Central memory CD4-positive, alpha-beta T cell (primary cell): ENCODE data around the gene MAPK12.
A peak's percentile ranks its signal among the peaks of the same experiment; 100 is the strongest.
"Not testable (repeated sequence)": the region's sequence is repeated elsewhere in the genome, so short reads cannot be mapped to it uniquely, and the experiment has no call there.

Experiments used
- DNase-seq: peaks from one replicate; pipeline ENCODE4 v3.0.0; 2022

MAPK12 gene

GRCh38 chr22:50280708-50281383 is 19.4 kb upstream of the MAPK12 start:
- no peak for DNase-seq

- no peak for DNase-seq
Observed at GRCh38 chr22:50280022-50280707, 18.7 kb upstream of the MAPK12 start.

DNA sequence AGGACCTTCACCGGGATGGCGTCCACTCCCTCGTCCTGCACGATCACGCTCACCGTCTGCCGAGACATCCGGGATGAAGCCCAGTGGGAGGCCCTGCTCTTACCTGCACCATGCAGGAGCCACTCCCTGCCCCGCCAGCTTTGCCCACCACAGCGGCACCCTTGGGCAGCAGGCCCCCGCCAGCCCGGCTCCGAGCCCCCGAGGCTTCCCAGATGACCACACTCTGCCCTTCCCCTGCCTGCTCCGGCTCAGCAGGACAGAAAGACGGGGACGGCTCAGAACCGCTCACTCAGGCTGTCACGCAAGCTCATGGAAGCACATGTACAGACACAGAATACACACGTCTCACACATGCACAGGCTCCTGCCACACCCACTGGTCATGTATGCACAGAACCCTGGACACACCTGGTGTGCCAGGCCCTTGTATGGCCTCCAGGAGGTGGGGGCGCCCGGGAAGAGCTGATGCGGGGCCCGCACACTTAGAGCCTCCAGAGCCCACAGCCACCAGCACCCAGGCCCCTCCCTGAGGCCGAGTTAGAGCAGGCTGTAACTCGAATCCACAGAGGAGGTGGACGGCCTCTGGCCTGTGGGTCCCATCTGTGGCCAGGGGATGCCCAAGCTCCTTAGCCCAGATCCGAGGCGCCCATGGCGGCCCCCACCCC is 17.6 kb upstream of the MAPK12 start:
- DNase-seq, result no peak

- DNase-seq, result no peak
Observed at GRCh38 chr22:50278461-50278860, 17.0 kb upstream of the MAPK12 start.

DNA sequence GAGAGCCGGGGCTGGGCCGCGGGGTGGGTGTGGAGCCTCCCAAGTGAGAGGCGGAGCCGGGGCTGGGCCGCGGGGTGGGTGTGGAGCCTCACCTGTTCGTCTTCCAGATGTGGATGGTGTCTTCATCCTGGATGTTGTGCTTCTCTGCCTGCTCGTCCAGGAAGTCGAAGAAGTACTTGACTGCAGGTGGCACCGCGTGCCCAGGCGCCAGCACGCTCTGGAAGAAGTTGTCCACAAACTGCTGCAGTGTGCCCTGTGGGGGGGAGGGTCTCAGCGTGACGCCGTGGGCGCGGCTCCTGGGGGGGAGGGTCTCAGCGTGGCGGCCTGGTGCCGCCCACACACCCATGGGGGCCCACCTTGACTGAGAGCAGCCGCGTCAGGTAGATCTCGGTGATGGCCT is 16.3 kb upstream of the MAPK12 start:
- no peak for DNase-seq

DNA sequence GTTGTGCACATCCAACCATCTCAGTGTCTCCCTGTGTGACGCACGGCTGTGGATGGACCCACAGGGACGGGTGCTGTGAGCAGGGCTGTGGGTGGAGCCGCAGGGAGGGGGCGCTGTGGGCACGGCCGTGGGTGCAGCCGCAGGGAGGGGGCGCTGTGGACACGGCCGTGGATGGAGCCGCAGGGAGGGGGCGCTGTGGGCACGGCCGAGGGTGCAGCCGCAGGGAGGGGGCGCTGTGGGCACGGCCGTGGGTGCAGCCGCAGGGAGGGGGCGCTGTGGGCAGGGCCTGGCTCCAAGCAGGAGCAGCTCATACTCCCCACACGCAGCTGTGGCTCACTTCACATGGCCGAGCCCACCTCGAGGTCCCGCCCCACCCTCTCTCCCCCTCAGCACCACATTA is 14.7 kb upstream of the MAPK12 start:
- peak; percentile 33 for DNase-seq

DNA sequence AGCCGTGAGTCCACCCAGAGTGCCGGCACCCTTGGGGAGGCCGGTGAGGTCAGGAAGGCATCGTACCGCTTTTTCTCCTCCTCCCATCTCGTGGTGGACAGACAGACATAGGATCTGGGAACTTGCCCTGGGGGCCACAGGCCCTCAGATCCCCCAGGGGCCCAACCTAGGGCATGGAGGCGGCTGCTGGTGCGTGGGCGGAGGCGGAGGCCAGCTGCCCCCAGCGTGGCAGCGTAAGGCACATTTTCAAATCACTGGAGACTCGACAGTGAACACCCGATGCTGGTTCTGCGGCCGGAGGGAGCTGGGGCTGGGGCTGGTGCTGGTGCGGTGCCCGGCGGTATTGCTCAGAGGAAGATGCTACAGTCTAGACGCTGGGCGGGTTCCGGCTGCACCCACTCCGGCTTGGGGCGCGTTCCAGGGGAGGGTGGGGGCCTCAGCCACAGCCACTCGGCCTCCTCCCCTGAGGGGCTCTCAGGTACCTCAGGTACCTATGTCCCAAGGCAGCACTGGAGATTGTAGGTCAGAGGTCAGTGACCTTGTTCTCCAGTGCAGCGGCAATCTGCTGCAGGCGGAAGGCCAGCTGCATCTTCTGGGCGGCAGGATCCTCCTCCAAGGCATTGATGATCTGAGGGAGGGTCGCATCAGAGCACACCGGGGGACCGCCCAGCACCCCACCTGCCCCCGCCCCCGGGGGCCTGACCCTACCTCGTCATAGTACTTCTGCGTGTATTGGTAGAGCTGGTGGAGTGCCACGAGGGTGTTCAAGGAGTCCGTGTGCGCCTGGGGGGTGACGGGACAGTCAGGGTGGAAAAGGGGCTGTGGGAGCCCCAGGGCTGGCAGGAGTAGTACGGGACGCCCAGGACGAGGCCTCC is 13.9 kb upstream of the MAPK12 start:
- DNase-seq, result no peak

DNA sequence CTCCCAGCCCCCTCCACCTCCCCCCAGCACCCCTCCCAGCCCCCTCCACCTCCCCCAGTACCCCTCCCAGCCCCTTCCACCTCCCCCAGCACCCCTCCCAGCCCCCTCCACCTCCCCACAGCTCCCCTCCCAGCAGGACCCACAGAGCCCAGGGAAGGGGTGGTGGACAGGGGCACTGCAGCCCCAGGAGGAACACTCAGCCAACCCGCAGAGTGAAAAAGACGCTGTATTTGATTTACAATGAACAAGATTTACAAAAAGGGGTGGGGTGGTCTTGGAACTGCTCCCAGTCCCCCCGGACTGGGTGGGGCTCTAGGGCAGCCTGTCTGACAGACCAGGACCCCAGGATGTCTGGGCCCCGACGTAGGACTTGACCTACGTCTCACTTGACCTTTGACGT is 13.3 kb upstream of the MAPK12 start:
- no peak for DNase-seq

- peak; percentile 28 for DNase-seq
Observed at GRCh38 chr22:50274311-50274710, 12.8 kb upstream of the MAPK12 start.

- DNase-seq, result not testable (repeated sequence)
Observed at GRCh38 chr22:50273781-50274180, 12.3 kb upstream of the MAPK12 start.

- not testable (repeated sequence) for DNase-seq
Observed at GRCh38 chr22:50273352-50273751, 11.9 kb upstream of the MAPK12 start.

DNA sequence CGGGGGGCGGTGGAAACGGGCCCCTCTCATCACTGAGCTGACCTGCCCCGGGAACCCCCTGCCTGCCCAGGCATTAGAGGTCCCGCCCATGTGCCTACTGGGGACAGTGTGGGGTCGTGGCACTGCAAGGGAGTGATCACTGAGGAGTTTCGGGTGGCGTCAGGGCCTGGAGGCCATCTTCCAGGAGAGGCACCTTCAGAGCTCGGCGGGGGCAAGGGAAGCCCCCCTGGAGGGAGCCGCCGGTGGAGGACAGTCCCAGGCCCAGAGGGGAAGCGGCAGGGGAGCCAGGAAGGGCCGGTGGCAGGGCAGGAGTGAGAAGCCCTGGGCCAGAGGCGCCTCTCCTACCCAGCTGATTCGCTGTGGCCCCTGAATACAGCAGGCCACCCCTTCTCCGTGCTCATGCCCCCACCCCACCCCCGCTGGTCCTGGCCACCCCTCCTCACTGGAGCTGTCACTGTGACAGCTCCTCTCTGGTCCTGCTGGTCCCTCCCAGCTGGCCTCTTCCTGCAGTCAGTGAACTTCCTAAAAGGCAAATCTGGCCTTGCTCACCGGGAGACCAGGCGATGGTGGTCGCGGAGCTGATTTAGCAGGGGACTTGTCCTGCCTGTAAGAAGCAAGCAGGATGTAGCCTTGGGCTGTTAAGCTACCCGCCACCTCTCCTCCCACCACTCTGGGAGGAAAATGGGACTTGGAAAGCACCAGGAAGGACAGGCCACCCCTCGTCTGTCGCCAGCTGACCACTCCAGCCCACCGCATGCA is 10.7 kb upstream of the MAPK12 start:
- no peak for DNase-seq

DNA sequence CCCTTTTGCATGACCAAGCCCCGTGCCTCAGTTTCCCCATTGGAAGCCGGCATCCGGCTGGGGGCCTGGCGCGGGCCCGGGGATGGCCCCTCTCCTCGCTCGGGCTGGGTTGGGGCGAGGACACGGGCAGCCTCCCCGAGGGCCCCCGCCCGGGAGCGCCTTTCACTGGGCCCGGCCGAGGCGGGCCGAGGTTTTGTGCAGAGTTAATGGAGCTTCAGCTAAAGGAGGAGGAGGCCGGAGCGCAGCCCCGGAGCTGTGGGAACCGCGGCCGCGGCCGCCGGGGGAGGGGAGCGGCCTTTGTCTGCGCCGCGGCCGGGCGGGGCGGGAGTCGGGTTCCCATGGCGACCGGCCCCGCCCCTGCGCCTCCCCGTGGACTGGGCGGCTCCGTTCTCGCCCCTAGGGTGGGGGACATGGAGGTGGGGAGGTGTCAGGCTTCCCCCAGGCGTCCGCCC is 10.1 kb upstream of the MAPK12 start:
- peak; percentile 36 for DNase-seq

GRCh38 chr22:50270666-50271394 is 9.3 kb upstream of the MAPK12 start:
- peak; percentile 69 for DNase-seq

DNA sequence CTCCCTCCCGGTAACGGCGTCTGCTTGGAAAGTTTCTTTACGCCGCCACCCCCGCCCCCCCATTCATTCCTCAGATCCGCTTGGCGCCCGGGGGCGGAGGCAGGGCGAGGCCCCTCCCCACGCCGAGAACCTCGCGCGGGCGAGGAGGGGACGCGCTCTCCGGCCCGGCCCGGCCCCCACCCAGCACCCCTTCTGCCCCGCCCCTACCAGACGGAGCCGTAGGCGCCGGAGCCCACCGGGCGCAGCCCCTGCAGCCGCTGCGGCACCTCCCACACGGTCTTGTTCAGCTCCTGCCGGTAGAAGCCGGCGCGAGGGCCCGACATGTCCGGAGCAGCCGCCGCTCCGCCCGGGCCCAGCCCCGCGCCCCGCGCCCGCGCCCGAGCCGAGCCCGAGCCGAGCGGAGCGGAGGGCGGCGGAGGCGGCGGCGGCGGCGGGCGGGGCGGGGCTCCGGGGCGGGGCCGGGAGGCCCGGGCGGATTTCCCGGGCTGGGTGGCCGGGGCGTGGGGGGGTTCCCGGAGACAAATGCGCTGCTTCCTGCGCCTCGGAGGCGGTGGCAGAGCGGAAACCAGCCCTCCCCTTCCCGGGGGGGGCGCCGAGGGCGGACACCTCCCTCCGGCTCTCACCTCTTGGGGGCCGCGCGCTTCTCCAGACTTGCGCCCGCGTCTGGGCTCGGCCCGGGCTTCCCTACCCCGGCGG is 8.6 kb upstream of the MAPK12 start, which contains the start of gene MAPK11:
Gene MAPK11 (minus strand): TSS at position 411 of the 696 bp plus-strand sequence. CDS start 88 bp downstream, at position 323.
- peak; percentile 75 for DNase-seq

DNA sequence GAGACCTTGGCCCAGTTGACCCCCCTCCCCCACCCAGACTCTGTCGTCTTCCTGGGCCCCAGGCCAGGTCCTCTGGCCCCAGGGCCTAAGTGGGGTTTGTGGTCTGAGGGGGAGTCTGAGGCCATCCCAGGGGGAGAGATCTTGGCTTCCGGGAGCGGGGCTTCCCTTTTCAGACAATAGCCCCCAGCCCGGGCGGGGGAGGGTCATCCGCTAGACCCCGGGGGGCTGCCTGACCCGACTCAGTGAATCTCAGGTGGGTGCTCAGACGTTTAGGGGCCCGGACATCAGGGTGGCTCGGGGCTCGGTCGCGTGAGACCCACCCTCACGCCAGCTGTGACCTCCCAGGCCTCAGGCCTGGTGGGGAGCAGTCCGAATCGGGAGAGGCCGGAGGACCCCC is 8.1 kb upstream of the MAPK12 start:
- DNase-seq, result no peak

DNA sequence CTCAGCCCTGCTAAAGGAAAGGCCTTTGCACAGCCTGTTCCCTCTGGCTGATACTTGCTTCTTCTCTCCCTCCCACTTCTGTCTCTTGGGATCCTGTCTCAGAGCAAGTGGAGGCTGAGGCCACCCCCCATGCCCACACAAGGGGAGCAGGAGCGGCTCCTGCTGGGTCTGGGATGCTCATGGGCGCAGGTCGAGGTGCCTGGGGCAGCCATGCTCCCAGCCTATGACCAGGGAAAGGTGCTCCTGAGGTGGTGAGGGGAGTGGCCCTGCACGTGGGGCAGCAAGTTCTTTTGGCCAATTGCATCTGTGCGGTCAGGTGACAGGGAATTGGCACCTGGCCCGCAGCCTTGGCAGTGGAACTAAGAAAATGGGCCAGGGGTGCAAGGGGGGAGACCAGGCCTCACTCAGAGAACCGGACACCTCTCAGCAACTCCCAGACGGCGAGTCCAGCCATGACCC is 7.2 kb upstream of the MAPK12 start:
- no peak for DNase-seq

DNA sequence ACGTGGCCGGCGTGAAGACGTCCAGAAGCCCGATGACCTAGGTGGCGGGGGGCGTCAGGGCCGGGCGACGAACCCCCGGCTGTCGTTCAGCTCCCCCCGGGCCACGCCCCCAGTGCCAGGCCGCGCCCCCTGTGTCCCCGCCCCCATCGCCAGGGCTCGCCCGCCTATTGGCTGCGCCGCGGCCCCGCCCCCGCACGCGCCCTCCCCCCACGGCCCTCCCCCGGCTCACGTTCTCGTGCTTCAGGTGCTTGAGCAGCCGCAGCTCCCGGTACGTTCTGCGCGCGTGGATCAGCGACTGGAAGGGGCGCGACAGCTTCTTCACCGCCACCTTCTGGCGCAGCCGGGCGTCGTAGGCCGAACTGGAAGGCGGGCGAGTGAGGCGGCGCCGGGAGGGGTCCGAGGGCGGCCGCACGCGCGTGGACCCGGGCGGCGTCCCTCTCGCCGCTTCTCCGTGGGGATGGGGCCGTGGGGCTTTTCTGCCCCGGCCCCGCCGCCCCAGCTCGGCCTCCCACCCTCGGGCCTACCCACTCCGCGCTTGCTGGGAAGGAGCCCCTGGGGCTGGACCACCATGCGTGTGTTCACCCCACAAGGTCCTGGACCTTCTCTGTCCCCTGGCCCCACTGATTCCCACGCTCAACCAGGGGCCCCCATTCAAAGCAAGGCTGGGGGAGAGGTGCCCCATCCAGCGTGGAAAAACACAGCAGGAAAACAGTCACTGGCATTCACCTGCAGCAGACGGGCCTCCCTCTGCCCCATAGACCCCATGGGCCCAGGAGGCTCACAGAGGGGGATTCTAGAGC is 6.3 kb upstream of the MAPK12 start:
- peak; percentile 41 for DNase-seq

DNA sequence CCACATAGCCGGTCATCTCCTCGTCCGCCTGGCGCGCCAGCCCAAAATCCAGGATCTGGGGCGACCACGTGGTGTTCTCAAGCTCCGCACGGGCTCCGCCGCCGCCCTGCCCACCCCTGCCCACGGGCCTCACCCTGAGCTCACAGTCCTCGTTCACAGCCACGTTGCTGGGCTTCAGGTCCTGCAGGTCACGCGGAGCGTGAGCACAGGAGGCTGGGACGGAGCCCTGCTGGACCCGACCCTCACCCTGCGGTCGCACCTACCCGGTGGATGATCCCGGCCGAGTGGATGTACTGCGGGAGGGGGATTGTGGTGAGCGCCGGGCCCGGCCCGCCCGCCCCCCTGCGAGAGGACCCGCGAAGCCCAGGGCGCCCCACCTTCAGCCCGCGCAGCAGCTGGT is 5.5 kb upstream of the MAPK12 start:
- no peak for DNase-seq
